ENCODE data around the gene HDLBP.

HDLBP gene

DNA sequence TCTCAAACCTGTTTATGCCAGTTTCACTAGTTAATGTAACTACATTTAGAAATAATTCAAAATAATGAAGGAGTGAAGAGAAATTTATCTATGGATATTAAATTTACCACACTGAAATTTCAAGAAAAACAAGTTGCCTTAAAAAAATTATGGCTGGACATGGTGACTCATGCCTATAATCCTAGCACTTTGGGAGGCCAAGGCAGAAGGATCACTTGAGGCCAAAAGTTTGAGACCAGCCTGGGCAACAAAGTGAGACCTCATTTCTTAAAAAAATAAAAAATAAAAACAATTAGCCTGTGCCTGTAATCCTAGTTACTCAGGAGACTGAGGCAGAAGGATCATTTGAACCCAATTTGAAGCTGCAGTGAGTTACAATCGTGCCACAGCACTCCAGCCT is 29.9 kb downstream of the HDLBP start:
- TF ChIP-seq GATA2 (IDR thresholded peaks at IDR 0.05; ENCODE audit: low read depth, low read length) (no peak), GATA3 (IDR thresholded peaks at IDR 0.05; ENCODE audit: low read depth, low read length) (no peak)

GRCh38 chr2:241282555-241282954 is 32.9 kb downstream of the HDLBP start:
- no peak for TF ChIP-seq GATA2 (IDR thresholded peaks at IDR 0.05; ENCODE audit: low read depth, low read length)
- TF ChIP-seq GATA3 (IDR thresholded peaks at IDR 0.05; ENCODE audit: low read depth, low read length) = no peak

- no peak for TF ChIP-seq GATA2 (IDR thresholded peaks at IDR 0.05; ENCODE audit: low read depth, low read length)
- no peak for TF ChIP-seq GATA3 (IDR thresholded peaks at IDR 0.05; ENCODE audit: low read depth, low read length)
Observed at GRCh38 chr2:241280291-241280690, 35.2 kb downstream of the HDLBP start.

GRCh38 chr2:241279828-241280227 is 35.6 kb downstream of the HDLBP start:
- TF ChIP-seq GATA2 (IDR thresholded peaks at IDR 0.05; ENCODE audit: low read depth, low read length) = no peak
- TF ChIP-seq GATA3 (IDR thresholded peaks at IDR 0.05; ENCODE audit: low read depth, low read length) = no peak

GRCh38 chr2:241279413-241279812 is 36.1 kb downstream of the HDLBP start:
- TF ChIP-seq GATA2 (IDR thresholded peaks at IDR 0.05; ENCODE audit: low read depth, low read length) (no peak), GATA3 (IDR thresholded peaks at IDR 0.05; ENCODE audit: low read depth, low read length) (no peak)

DNA sequence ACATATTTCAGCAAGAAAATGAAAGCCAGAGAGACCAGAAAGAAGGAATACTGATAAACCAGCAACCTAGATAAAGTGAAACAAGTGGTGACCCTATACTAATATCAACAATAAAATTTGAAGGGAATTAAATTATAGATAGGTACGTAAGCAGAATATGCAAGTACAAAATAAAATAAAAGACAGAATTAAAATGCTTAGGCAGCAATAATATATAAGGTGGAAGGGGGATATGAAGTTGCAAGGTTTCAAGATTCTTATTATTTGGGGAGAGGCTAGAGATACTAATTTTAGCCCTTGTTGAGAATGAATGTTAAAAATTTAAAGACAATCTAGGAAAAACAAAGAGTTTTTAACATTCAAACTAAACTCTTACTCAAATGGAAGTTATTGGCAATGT is 39.6 kb downstream of the HDLBP start:
- TF ChIP-seq GATA3 (IDR thresholded peaks at IDR 0.05; ENCODE audit: low read depth, low read length) = no peak
- no peak for TF ChIP-seq GATA2 (IDR thresholded peaks at IDR 0.05; ENCODE audit: low read depth, low read length)

DNA sequence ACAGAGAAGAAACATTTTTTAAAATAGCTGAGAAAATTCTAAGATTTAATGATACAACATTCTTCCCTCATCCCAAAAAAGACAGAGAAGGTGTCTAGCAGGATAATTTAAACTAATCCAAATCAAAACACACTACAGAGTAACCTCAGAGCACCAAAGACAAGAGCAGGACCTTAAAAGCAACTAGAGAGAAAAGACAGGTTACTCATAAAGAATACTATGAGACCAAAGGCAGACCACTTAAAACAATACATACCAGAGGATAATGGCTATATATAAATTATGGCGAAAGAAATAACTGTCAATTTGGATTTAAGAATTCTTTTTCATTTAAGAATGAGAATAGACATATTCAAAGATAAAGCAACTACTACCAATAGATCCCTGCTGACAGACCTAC is 40.0 kb downstream of the HDLBP start:
- no peak for TF ChIP-seq GATA3 (IDR thresholded peaks at IDR 0.05; ENCODE audit: low read depth, low read length)
- TF ChIP-seq GATA2 (IDR thresholded peaks at IDR 0.05; ENCODE audit: low read depth, low read length) = no peak

GRCh38 chr2:241274127-241274526 is 41.3 kb downstream of the HDLBP start:
- TF ChIP-seq GATA3 (IDR thresholded peaks at IDR 0.05; ENCODE audit: low read depth, low read length) (no peak), GATA2 (IDR thresholded peaks at IDR 0.05; ENCODE audit: low read depth, low read length) (no peak)

DNA sequence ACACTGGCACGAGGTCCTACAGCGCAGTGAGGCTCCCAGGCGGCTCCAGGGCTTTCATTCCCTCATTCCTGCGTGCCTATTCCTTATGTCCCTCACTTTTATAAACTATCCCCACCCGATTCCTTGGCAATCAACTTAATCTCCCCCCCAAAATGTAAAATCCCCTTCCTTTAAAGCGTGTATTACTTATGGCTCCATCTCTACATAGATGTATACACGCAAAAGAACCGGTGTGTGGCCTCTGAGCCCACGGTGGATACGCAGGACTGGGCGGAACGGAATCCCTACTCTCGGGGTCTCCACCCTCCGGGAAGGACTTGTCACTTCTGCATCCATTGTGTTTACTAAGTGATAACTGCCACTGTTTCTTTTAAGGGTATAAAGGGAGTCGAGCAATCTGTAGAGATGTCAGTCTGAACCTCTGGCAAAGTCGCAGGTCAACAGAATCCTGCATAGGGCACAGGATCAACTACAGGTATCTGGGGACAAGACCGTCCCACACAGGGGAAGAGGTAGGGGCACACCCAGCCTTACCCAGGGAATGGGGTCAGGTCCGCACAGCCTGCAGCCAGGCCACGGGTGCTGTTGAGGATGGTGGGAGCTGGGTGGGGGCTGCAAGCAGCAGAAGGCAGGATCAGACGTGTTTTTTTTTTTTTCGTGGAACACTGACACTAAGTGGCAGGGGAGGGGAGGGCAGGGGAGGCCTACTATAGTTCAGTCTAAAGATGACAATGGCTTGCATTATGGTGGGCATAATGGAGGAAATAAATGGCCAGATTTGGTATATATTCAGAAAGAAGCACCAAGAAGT is 42.1 kb downstream of the HDLBP start:
- TF ChIP-seq GATA2 (IDR thresholded peaks at IDR 0.05; ENCODE audit: low read depth, low read length) (no peak), GATA3 (IDR thresholded peaks at IDR 0.05; ENCODE audit: low read depth, low read length) (no peak)

DNA sequence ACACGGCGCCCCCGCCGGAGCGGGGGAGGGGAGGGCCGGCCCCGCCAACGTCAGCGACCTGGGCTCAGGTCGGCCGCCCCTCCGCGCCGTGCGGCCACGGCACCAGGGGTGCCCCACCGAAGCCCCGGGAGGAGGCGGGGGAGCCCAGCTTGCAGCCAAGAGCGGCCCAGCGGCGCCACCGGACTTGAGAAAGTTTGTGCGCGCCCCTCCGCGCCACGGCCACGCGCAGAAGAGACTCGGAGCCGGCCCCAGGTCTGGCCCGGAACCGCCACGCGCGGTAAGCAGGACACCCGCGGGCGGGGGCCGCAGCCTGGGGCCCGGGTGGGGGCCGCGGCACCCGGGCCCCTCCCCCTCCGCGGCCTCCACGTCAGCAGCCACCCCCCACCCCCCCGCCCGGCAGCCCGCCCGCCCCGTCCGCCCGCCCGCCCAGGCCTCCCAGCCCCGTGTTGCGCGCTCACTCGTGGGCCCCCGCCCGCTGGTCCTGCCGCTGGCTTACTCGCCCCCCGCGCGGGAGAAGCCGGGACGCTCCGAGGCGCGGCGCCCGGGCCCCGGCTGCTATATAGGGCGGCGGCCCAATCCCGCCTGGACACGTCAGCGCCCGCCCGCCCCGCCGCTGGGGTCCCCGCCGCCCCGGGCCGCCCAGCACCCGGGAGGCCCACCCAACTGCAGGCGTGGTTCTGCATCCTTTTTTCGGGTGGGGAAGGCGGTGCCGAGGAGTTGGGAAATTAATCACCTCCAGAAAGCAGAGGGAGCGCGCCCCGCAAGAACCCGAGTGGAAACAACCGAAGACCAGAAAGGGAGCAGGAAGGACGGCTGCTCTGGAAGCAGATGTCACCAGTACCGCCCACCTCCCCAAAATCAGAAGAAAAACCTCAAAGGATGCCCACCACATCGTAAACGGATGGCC is 42.9 kb downstream of the HDLBP start:
- TF ChIP-seq GATA3 (IDR thresholded peaks at IDR 0.05; ENCODE audit: low read depth, low read length) (no peak), GATA2 (IDR thresholded peaks at IDR 0.05; ENCODE audit: low read depth, low read length) (no peak)

DNA sequence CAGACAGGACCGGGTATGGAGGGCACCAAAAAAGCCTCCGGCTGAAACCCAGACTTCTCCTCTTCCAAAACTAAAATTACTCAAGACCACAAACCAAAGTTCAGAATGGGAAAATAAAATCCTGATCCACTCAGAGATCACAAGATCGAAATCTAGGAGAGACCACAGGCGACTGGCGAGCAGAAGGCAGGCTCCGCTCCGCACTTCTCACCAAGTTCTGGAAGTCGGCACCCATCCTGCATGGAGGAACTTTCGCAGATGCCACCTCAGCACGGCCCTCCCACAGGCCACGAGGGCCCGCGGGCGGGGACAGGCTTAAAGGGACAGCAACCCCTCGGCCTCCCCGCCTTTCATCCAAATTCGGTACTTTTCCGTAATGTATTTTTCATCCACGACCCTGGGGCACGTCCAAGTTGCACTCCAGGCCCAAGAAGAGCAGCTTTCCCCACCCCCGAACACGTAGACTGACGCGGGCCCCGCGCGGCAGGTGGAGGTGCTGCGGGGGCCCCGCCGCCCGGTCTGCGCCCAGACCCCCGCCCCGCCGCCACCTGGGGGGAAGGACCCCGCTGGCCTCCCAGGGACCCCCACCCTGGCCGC is 43.7 kb downstream of the HDLBP start:
- TF ChIP-seq GATA3 (IDR thresholded peaks at IDR 0.05; ENCODE audit: low read depth, low read length) = no peak
- no peak for TF ChIP-seq GATA2 (IDR thresholded peaks at IDR 0.05; ENCODE audit: low read depth, low read length)

- TF ChIP-seq GATA2 (IDR thresholded peaks at IDR 0.05; ENCODE audit: low read depth, low read length) (no peak), GATA3 (IDR thresholded peaks at IDR 0.05; ENCODE audit: low read depth, low read length) (no peak)
Observed at GRCh38 chr2:241270531-241270930, 44.9 kb downstream of the HDLBP start.

DNA sequence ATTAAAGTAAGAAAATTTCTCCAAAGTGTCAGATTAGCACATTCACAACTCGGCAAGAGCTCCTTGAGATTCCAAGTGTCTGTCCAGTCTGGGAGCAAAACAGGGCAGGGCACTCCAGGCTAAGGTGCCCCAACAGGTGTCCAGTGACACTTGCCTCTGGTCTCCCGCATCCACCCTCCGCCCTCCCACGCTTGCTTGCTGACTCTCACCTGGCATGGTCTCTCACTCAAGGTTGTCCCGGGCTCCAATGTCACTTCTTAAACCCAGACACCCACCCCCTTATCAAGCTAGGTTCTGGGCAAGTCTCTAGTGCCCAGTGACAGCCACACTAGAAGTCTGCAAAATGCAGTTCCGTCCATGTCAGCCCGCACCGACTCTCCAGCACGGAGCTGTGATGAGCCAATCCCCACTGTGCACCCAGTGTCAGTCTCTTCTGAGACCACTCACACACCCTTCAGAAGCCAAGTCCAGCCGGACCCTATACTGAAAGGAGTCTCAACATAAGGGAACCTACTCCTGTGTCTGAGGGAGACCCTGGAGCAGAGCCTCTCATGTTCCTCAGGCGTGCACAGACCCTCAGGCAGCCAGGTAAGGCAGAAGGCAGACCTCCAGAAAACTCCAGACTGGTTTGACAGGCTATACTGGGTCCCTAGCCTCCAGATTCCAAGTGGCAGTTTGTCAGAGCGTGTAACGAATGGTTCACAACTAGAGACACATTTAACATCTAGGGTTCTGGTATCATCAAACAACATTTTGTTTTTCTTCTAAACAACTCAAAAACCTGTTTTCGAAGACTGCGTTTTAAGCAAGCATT is 45.6 kb downstream of the HDLBP start:
- TF ChIP-seq GATA2 (IDR thresholded peaks at IDR 0.05; ENCODE audit: low read depth, low read length) (no peak), GATA3 (IDR thresholded peaks at IDR 0.05; ENCODE audit: low read depth, low read length) (no peak)

All from SH-SY5Y (cell line).